ENCODE measurements around the gene CTRB1. TPM values are rescaled to one million over a fixed set of nuclear protein-coding genes. Genes with fewer than 3 reads are reported as not detected.

The CTRB1 gene
- total and polyA plus RNA-seq, 2 of the 13 experiments (the other 11 are each of a cell fraction or from before 2014, with no cell fraction given): not detected

- TF ChIP-seq THAP7 (CRISPR knock-in tag; IDR thresholded peaks at IDR 0.05) (peak; percentile 64; the same call in 1 of the 2 replicates), ZNF574 (CRISPR knock-in tag; IDR thresholded peaks at IDR 0.05) (peak; percentile 22; the same call in 1 of the 2 replicates), ZNF460 (CRISPR knock-in tag; IDR thresholded peaks at IDR 0.05; ENCODE audit: borderline replicate concordance) (no peak), ATF2 (CRISPR knock-in tag; IDR thresholded peaks at IDR 0.05) (no peak), IKZF1 (IDR thresholded peaks at IDR 0.05) (no peak), HDAC1 (CRISPR knock-in tag; IDR thresholded peaks at IDR 0.05) (no peak), ATF1 (CRISPR knock-in tag; IDR thresholded peaks at IDR 0.05) (no peak), ZNF354B (CRISPR knock-in tag; IDR thresholded peaks at IDR 0.05) (no peak), ZNF788 (CRISPR knock-in tag; IDR thresholded peaks at IDR 0.05; ENCODE audit: borderline replicate concordance) (no peak), ATF7 (IDR thresholded peaks at IDR 0.05) (no peak), ATF7 (CRISPR knock-in tag; IDR thresholded peaks at IDR 0.05) (0 out of 2 replicates have a peak, but pooled peaks have one; percentile 47), ZNF296 (CRISPR knock-in tag; conservative IDR thresholded peaks at IDR 0.05) (no peak), ZNF672 (CRISPR knock-in tag; IDR thresholded peaks at IDR 0.05) (0 out of 2 replicates have a peak, but pooled peaks have one; percentile 27), ATF7-NPFF (CRISPR knock-in tag; IDR thresholded peaks at IDR 0.05; ENCODE audit: low read depth) (0 out of 2 replicates have a peak, but pooled peaks have one; percentile 24), SPEN (CRISPR knock-in tag; IDR thresholded peaks at IDR 0.05; ENCODE audit: low read depth) (0 out of 2 replicates have a peak, but pooled peaks have one; percentile 16), NFKB2 (CRISPR knock-in tag; IDR thresholded peaks at IDR 0.05; ENCODE audit: borderline replicate concordance) (0 out of 2 replicates have a peak, but pooled peaks have one; percentile 49), YY1 (IDR thresholded peaks at IDR 0.05; ENCODE audit: insufficient read depth, insufficient replicate concordance, low read depth, low read length) (no peak), AKAP8 (CRISPR knock-in tag; IDR thresholded peaks at IDR 0.05) (peak; percentile 81), ADNP (CRISPR knock-in tag; IDR thresholded peaks at IDR 0.05) (0 out of 2 replicates have a peak, but pooled peaks have one; percentile 29), PHF20 (CRISPR knock-in tag; IDR thresholded peaks at IDR 0.05) (no peak), LCORL (IDR thresholded peaks at IDR 0.05) (no peak), LCORL (CRISPR knock-in tag; IDR thresholded peaks at IDR 0.05) (peak; percentile 18; the same call in 1 of the 2 replicates), GLMP (CRISPR knock-in tag; IDR thresholded peaks at IDR 0.05; ENCODE audit: borderline replicate concordance) (no peak)
- TF ChIP-seq, protein P1, sequence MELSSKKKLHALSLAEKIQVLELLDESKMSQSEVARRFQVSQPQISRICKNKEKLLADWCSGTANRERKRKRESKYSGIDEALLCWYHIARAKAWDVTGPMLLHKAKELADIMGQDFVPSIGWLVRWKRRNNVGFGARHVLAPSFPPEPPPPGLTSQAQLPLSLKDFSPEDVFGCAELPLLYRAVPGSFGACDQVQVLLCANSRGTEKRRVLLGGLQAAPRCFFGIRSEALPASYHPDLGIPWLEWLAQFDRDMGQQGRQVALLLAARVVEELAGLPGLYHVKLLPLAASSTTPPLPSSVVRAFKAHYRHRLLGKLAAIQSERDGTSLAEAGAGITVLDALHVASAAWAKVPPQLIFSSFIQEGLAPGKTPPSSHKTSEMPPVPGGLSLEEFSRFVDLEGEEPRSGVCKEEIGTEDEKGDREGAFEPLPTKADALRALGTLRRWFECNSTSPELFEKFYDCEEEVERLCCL (CRISPR knock-in tag; IDR thresholded peaks at IDR 0.05; ENCODE audit: borderline replicate concordance): peak; percentile 17; the same call in 1 of the 2 replicates
These were observed 27.9 kb downstream of the CTRB1 start (continued) for GRCh38 chr16:75246504-75247205.
